H9 (cell line): ENCODE data around the gene ZFP28. TPM values are rescaled to one million over a fixed set of nuclear protein-coding genes. Genes with fewer than 3 reads are reported as not detected.

Source experiments
- DNase-seq: peaks from one replicate; pipeline ENCODE4 v3.0.0-alpha.2; 2017
- H2AFZ ChIP-seq: one replicate; pipeline ENCODE4 v1.6.1; 2013; ENCODE audit warnings: mild to moderate bottlenecking, low read length, control low read depth, moderate library complexity
- H2AK5ac ChIP-seq: 2 replicates; pipeline ENCODE4 v1.6.1; 2013; ENCODE audit warnings: low read length, control low read depth, mixed read lengths; ENCODE audit not compliant: insufficient read length
- H2BK120ac ChIP-seq: one replicate; pipeline ENCODE4 v1.6.1; 2013; ENCODE audit warnings: low read depth, mild to moderate bottlenecking, low read length, control low read depth, inconsistent platforms; ENCODE audit not compliant: poor library complexity, severe bottlenecking
- H2BK12ac ChIP-seq: 2 replicates; pipeline ENCODE4 v1.6.1; 2013; ENCODE audit warnings: low read length, control low read depth, mixed read lengths, low read depth; ENCODE audit not compliant: insufficient read length
- H2BK15ac ChIP-seq: 2 replicates; pipeline ENCODE4 v1.6.1; 2013; ENCODE audit warnings: low read depth, low read length, control low read depth
- H2BK20ac ChIP-seq: one replicate; pipeline ENCODE4 v1.6.1; 2013; ENCODE audit warnings: low read depth, mild to moderate bottlenecking, low read length, control low read depth, inconsistent platforms; ENCODE audit not compliant: poor library complexity, severe bottlenecking
- H2BK5ac ChIP-seq: 2 replicates; pipeline ENCODE4 v1.6.1; 2013; ENCODE audit warnings: low read length, control low read depth, mixed read lengths; ENCODE audit not compliant: insufficient read length
- H3K14ac ChIP-seq: 2 replicates; pipeline ENCODE4 v1.6.1; 2013; ENCODE audit warnings: low read length, control low read depth; ENCODE audit not compliant: insufficient read depth
- H3K18ac ChIP-seq: 2 replicates; pipeline ENCODE4 v1.6.1; 2013; ENCODE audit warnings: low read depth, mild to moderate bottlenecking, mixed read lengths, low read length, control low read depth; ENCODE audit not compliant: insufficient read length
- H3K23ac ChIP-seq: 2 replicates; pipeline ENCODE4 v1.6.1; 2013; ENCODE audit warnings: low read length, control low read depth, mixed read lengths, low read depth; ENCODE audit not compliant: insufficient read length
- H3K23me2 ChIP-seq: 2 replicates; pipeline ENCODE4 v1.6.1; 2013; ENCODE audit warnings: low read depth, mild to moderate bottlenecking, mixed read lengths, low read length, control low read depth; ENCODE audit not compliant: insufficient read length, poor library complexity, severe bottlenecking
- H3K27ac ChIP-seq: 2 replicates; pipeline ENCODE4 v1.5.1; 2013; ENCODE audit warnings: low read length, control low read depth, mixed read lengths, low read depth; ENCODE audit not compliant: insufficient read length
- H3K27me3 ChIP-seq: 2 replicates; pipeline ENCODE4 v1.6.1; 2013; ENCODE audit warnings: low read length, control low read depth, inconsistent platforms; ENCODE audit not compliant: insufficient read depth
- H3K4ac ChIP-seq: 2 replicates; pipeline ENCODE4 v1.6.1; 2013; ENCODE audit warnings: low read depth, mild to moderate bottlenecking, control low read depth, inconsistent platforms, low read length, moderate library complexity
- H3K4me1 ChIP-seq: 2 replicates; pipeline ENCODE4 v1.6.1; 2013; ENCODE audit warnings: low read length, control low read depth, inconsistent platforms; ENCODE audit not compliant: insufficient read depth
- H3K4me2 ChIP-seq: 2 replicates; pipeline ENCODE4 v1.6.1; 2013; ENCODE audit warnings: low read length, control low read depth, mixed read lengths; ENCODE audit not compliant: insufficient read length, insufficient read depth
- H3K56ac ChIP-seq: 2 replicates; pipeline ENCODE4 v1.6.1; 2013; ENCODE audit warnings: low read depth, mild to moderate bottlenecking, mixed read lengths, low read length, control low read depth; ENCODE audit not compliant: insufficient read length
- H3K79me1 ChIP-seq: 2 replicates; pipeline ENCODE4 v1.6.1; 2013; ENCODE audit warnings: low read depth, mild to moderate bottlenecking, moderate library complexity, low read length, control low read depth, inconsistent platforms; ENCODE audit not compliant: insufficient read depth, poor library complexity, severe bottlenecking
- H3K79me2 ChIP-seq: 2 replicates; pipeline ENCODE4 v1.6.1; 2013; ENCODE audit warnings: low read length, control low read depth, inconsistent platforms; ENCODE audit not compliant: insufficient read depth
- H3K9ac ChIP-seq: 2 replicates; pipeline ENCODE4 v1.6.1; 2013; ENCODE audit warnings: low read length, control low read depth, mixed read lengths; ENCODE audit not compliant: insufficient read length; ENCODE audit errors: extremely low read depth
- H3K9me3 ChIP-seq: one replicate; pipeline ENCODE4 v1.6.1; 2013; ENCODE audit warnings: low read depth, low read length, inconsistent platforms; ENCODE audit not compliant: control insufficient read depth
- H3T11ph ChIP-seq: one replicate; pipeline ENCODE4 v1.6.1; 2013; ENCODE audit warnings: mild to moderate bottlenecking, low read length, control low read depth, inconsistent platforms
- H4K20me1 ChIP-seq: one replicate; pipeline ENCODE4 v1.6.1; 2013; ENCODE audit not compliant: control insufficient read depth, insufficient read length, insufficient read depth
- H4K5ac ChIP-seq: 2 replicates; pipeline ENCODE4 v1.6.1; 2013; ENCODE audit warnings: low read depth, mild to moderate bottlenecking, mixed read lengths, low read length, control low read depth; ENCODE audit not compliant: insufficient read length
- H4K8ac ChIP-seq: replicated peaks from 2 replicates; pipeline ENCODE4 v1.6.1; 2013; ENCODE audit warnings: low read length, control low read depth, mixed read lengths, low read depth; ENCODE audit not compliant: insufficient read length
- H4K91ac ChIP-seq: 2 replicates; pipeline ENCODE4 v1.6.1; 2013; ENCODE audit warnings: low read depth, mild to moderate bottlenecking, moderate library complexity, mixed read lengths, low read length, control low read depth; ENCODE audit not compliant: insufficient read length
- H3K27ac Mint-ChIP-seq, 3 experiments: 2 replicates in 2 of 3; 3 replicates in 1 of 3; pipeline ENCODE4 v1.8.0; 2020 to 2021; ENCODE audit warnings: mixed read lengths in 3 of 3, mild to moderate bottlenecking in 1 of 3, moderate library complexity in 1 of 3
- H3K27me3 Mint-ChIP-seq: 2 replicates; pipeline ENCODE4 v1.8.0; 2021; ENCODE audit warnings: low read depth, mild to moderate bottlenecking, moderate library complexity, mixed read lengths
- H3K36me3 Mint-ChIP-seq, 3 experiments: 2 replicates in 2 of 3; 3 replicates in 1 of 3; pipeline ENCODE4 v1.8.0; 2020 to 2021; ENCODE audit warnings: low read depth in 3 of 3, mixed read lengths in 3 of 3; ENCODE audit not compliant: insufficient read depth in 1 of 3
- H3K4me1 Mint-ChIP-seq, 2 experiments: 2 replicates each; pipeline ENCODE4 v1.8.0; 2020; ENCODE audit warnings: mixed read lengths in 2 of 2
- H3K4me3 Mint-ChIP-seq, 2 experiments: 2 replicates in 1 of 2; 3 replicates in 1 of 2; pipeline ENCODE4 v1.8.0; 2020 to 2021; ENCODE audit warnings: mild to moderate bottlenecking in 2 of 2, mixed read lengths in 2 of 2, moderate library complexity in 1 of 2
- H3K9me3 Mint-ChIP-seq, 2 experiments: 2 replicates in 1 of 2; 3 replicates in 1 of 2; pipeline ENCODE4 v1.8.0; 2020; ENCODE audit warnings: mild to moderate bottlenecking in 2 of 2, mixed read lengths in 2 of 2, moderate library complexity in 1 of 2
- WGBS: extraction: QIAGEN DNeasy Blood & Tissue Kit; methylation state at CpG from one replicate; pipeline ENCODE4 v1.1.7; 2013; ENCODE audit warnings: missing lambda C conversion rate, low lambda C conversion rate, mixed read lengths; ENCODE audit not compliant: insufficient read length; ENCODE audit errors: extremely low coverage; 5-methylcytosine and 5-hydroxymethylcytosine counted together
- total RNA-seq: library from RNA; stranded (reverse); gene quantifications from 2 replicates; pipeline ENCODE4 v1.2.1, GENCODE V29; 2021
- TF ChIP-seq, protein P1 (sequence below): fragments of 200-600 bp; sonication (generic); conservative IDR thresholded peaks from 3 replicates; pipeline ENCODE4 v1.8.0; 2021; ENCODE audit warnings: antibody characterized with exemption, mild to moderate bottlenecking

ZFP28 gene
- total RNA-seq, 1 experiment from 2014 or later = 3.8 TPM

DNA sequence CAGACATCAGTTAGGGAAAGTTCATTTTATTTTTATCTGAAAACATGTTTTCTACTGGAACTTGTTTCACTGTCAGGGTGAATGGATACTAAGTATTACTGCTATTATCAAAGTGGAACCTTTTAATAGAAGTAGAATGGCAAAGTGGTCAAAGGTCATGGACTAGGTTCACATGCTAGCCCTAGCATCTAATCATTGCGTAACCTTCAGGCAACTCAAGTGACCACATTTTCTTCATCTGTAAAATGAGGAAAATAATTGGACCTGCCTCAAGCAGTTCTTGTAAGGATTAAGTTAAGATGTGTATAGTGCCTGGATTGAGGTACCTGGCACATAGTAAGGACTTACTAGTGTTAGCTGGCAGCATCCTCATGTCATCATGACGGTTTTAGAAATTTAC, 5.0 kb downstream of the ZFP28 start:
- Histone ChIP-seq H3K79me1 (no peaks in the 10 kb centered on the region), H3K18ac (no peak overlapping the region), H3K9me3 (peaks cover 23% of the 10 kb centered on the region), H2AK5ac (no peak overlapping the region), H3K14ac (no peak overlapping the region), H3K4me1 (no peaks in the 10 kb centered on the region; the same call in 1 of the 2 replicates), H3K4me2 (no peak overlapping the region), H4K5ac (no peak overlapping the region), H2BK20ac (no peak overlapping the region), H4K20me1 (no peaks in the 10 kb centered on the region), H4K8ac (no peak overlapping the region), H3K23me2 (peaks cover 7% of the 10 kb centered on the region), H2BK5ac (no peak overlapping the region), H3K4ac (no peak overlapping the region), H3K27me3 (no peaks in the 10 kb centered on the region; the same call in 1 of the 2 replicates), H3K23ac (no peak overlapping the region), H2BK15ac (no peak overlapping the region), H2AFZ (no peak overlapping the region), H2BK120ac (no peak overlapping the region), H3K9ac (no peak overlapping the region), H3K79me2 (no peaks in the 10 kb centered on the region), H2BK12ac (no peak overlapping the region), H4K91ac (no peak overlapping the region), H3T11ph (no peak overlapping the region), H3K27ac (no peak overlapping the region), H3K56ac (no peak overlapping the region)
- no peak overlapping the region for H3K4me3 Mint-ChIP-seq
- no CpG with 5 or more reads among the region's 2 CpGs for WGBS
- peaks cover 10% of the 10 kb centered on the region for H3K27me3 Mint-ChIP-seq
- peaks cover 80 to 81% of the 10 kb centered on the region in 2 experiments for H3K9me3 Mint-ChIP-seq
- no peak for DNase-seq
- H3K4me1 Mint-ChIP-seq = no peaks in the 10 kb centered on the region; a peak in 1 of 4 replicates
- TF ChIP-seq, protein P1, sequence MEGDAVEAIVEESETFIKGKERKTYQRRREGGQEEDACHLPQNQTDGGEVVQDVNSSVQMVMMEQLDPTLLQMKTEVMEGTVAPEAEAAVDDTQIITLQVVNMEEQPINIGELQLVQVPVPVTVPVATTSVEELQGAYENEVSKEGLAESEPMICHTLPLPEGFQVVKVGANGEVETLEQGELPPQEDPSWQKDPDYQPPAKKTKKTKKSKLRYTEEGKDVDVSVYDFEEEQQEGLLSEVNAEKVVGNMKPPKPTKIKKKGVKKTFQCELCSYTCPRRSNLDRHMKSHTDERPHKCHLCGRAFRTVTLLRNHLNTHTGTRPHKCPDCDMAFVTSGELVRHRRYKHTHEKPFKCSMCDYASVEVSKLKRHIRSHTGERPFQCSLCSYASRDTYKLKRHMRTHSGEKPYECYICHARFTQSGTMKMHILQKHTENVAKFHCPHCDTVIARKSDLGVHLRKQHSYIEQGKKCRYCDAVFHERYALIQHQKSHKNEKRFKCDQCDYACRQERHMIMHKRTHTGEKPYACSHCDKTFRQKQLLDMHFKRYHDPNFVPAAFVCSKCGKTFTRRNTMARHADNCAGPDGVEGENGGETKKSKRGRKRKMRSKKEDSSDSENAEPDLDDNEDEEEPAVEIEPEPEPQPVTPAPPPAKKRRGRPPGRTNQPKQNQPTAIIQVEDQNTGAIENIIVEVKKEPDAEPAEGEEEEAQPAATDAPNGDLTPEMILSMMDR = no peak
- H3K27ac Mint-ChIP-seq = no peak overlapping the region
- peaks cover 44 to 58% (median 50%) of the 10 kb centered on the region in 3 experiments for H3K36me3 Mint-ChIP-seq
